VCaP (cell line): ENCODE data around the gene FDXR.

Experiments used
- H3K27ac ChIP-seq: fragments of 450-650 bp; 2 replicates; pipeline ENCODE4 v1.5.1; 2017
- CTCF ChIP-seq: fragments of 450-650 bp; conservative IDR thresholded peaks from 2 replicates; pipeline ENCODE4 v1.5.1; 2017; ENCODE audit warnings: mild to moderate bottlenecking, moderate library complexity

Gene FDXR

DNA sequence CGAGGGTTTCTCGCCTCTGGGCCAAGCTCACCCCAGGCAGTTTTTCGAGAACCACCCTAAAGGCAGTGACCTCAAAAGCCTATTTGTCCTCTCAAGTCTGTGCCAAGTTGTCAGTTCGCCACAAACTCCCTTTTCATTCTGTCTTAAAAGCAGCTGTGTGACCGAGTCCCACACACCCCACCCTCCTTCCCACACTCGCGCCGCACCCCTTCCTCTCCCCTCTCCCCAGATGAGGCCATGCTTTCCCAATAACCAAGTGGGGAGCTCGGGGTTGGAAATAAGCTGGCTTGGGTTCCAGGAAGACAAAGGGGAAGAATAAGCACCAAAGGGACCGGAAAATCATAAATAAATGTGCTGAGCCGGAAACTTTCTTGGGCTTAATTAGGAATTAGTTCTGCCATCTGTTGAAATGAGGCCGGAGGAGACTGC lies 49.8 kb downstream of the FDXR start:
- no peak overlapping the region for H3K27ac ChIP-seq
- TF ChIP-seq CTCF: no peak

- H3K27ac ChIP-seq: no peak overlapping the region
- TF ChIP-seq CTCF: no peak
Measured at GRCh38 chr17:74822335-74822938, 50.4 kb downstream of the FDXR start.

DNA sequence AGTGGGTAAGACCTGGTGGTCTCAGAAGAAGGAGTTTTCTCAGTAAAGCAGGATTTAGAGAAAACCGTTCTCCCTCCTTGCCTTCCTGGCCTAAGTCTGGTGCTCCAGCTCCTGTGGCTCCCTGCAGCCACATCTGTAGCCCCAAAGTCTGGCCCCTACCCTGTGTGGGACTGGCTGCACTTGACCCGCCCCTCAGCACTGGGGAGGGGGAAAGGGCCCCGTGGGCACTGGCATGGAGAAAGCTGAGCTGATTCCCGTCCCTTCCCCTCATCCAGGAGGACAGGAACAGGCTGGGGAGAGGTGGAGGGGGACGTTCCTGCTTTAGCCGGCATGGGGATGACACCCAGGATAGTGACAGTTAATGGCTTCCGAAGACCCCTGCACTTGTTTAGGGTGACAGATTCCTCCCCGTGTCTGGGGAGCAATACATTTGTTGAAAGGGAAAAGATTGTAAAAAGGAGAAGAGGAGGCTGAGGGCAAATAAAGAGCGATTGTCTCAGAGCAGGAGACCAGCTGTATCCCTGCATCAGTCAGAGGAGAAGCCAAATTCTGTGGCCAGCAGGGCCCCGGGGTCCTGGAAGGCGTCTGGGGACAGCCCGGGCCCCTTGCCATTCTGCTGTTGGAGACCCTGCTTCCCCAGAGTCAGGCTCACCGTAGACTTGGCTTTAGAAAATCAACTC lies 51.0 kb downstream of the FDXR start:
- TF ChIP-seq CTCF: no peak
- no peak overlapping the region for H3K27ac ChIP-seq

DNA sequence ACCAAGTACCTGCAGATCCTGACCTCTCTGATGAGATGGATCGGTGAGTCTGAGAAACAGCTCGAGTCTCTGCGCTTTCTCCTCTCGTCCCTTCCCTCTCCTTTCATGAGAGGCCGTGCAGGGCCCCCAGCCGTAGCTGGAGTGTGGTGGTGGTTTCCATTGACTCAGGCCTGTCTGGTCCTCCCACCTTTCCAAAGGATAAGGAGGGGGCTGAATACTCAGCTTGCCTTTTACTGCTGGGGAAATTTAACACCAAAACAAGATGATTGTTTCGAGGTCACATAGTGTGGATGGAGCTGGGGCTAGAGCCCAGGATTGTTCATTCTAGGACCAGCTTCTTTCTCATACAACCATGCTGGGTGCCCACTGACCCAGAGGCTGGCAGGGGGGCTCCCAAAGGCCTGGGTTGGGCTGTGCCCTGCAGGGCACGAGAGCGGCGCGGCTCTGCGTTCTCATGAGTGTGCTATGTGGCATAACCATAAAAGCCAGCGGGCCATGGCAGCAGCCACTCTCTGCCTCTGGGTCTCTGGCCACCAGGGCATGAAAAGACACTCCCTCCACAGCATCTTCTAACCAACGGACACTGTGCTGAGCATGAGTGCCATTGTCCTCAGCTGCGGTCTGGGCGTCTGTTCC lies 52.9 kb downstream of the FDXR start:
- no peak overlapping the region for H3K27ac ChIP-seq
- no peak for TF ChIP-seq CTCF

- no peak overlapping the region for H3K27ac ChIP-seq
- no peak for TF ChIP-seq CTCF
Measured at GRCh38 chr17:74818291-74818938, 54.4 kb downstream of the FDXR start.

- no peak overlapping the region for H3K27ac ChIP-seq
- TF ChIP-seq CTCF: no peak
Measured at GRCh38 chr17:74816905-74817620, 55.7 kb downstream of the FDXR start.
